ENCODE data around the gene RBMX.
"Not testable (repeated sequence)": the region's sequence is repeated elsewhere in the genome, so short reads cannot be mapped to it uniquely, and the experiment has no call there.

Gene RBMX
- total RNA-seq = 408 to 629 reads per million in 2 experiments

DNA sequence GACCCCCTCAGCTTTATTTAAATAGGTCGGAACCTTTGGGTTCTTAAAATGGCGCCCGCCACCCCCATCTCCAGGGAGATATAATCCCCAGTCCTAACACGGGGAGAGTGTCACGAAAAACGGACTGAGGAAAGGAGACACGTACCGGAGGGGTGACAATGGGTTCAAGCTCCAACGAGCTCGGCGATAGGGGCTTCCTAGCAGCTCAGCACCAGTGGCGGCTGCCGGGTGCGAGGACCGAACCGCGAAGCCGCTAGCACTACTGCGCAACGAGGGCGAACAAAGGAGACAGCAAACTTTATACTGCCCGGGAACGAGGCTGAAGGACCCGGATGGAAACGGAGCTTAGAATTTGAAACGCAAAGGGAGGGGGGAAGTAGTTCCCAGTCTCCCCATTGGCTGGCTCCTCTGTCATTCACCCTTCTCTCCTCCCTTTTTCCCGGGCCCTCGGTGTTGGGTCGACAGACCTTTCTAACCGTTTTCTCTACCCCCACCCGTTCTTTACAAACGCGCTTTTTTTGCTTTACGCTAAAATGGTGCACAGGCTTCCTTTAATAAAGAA, at the start of gene RBMX:
RBMX (minus strand) TSS at position 274 of the 562 bp plus-strand sequence. CDS start 1,298 bp downstream, outside the sequence.
- peak; percentile 87 for DNase-seq (ENCODE audit: low read depth)

DNA sequence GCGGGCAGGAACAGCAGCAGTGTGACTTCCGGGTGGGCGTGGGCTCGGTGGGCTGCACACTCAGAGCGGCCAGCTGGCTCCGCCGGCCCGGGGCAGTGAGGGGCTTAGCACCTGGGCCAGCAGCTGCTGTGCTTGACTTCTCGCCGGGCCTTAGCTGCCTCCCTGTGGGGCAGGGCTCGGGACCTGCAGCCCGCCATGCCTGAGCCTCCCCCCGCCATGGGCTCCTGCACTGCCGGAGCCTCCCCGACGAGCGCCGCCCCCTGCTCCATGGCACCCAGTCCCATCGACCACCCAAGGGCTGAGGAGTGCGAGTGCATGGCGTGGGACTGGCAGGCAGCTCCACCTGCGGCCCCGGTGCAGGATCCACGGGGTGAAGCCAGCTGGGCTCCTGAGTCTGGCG, 40.9 kb upstream of the RBMX start:
- not testable (repeated sequence) for DNase-seq (ENCODE audit: low read depth)

DNA sequence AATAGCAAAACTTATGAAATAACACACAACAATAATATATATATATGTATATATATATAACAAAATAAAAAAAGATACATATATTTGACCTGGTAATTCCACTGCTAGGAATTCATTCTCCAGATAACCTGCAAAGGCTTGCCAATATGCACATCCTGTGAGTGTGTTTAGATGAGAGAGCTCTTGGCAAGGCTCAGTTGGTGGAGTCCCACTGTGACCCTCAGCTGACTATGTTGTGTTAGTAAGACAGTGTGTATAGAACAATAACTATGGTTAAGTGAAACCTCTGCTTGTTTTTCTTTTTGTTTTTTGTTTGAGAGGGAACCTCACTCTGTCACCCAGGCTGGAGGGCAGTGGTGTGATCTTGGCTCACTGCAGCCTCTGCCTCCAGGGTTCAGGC, 39.5 kb upstream of the RBMX start:
- DNase-seq (ENCODE audit: low read depth) = no peak

DNA sequence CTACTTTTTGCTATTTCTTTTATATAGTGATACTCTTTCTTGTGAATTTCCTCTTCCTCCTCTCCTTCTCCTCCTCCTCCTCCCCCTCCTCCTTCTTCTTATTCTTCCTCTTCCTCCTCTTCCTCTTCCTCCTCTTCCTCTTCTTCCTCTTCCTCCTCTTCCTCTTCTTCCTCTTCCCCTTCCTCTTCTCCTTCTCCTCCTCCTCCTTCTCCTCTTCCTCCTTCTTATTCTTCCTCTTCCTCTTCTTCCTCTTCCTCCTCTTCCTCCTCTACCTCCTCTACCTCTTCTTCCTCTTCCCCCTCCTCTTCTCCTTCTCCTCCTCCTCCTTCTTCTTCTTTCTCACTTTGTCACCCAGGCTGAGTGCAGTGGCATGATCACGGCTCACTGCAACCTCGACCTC, 36.3 kb upstream of the RBMX start:
- DNase-seq (ENCODE audit: low read depth) = no peak

DNA sequence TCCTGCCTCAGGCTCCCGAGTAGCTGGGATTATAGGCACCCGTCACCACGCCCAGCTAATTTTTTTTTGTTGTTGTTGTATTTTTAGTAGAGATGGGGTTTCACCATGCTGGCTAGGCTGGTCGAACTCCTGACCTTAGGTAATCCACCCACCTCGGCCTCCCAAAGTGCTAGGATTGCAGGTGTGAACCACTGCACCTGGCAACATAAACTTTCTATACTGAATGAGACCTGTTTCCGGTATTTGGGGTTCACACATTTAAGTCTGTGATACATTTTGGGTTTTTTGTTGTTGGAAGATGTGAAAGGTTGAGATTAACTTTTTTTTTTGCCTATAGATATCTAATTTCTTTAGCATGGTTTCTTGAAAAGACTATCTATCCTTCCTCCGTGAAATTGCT, 31.1 kb upstream of the RBMX start:
- not testable (repeated sequence) for DNase-seq (ENCODE audit: low read depth)

DNA sequence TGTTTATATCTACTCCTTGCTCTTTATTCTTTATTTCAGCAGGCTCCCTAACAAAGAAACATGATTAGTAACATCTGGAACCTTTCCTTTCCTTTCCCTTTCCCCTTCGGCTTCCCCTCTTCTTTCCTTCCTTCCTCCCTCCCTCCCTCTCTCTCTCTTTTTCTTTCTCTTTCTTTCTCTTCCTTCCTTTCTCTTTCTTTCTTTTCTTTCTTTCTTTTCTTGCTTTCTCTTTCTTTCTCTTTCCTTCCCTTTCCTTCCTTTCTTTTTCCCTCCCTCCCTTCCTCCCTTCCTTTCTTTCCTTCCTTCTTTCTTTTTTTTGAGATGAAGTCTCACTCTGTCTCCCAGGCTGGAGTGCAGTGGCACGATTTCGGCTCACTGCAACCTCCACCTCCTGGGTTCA, 30.7 kb upstream of the RBMX start:
- no peak for DNase-seq (ENCODE audit: low read depth)

DNA sequence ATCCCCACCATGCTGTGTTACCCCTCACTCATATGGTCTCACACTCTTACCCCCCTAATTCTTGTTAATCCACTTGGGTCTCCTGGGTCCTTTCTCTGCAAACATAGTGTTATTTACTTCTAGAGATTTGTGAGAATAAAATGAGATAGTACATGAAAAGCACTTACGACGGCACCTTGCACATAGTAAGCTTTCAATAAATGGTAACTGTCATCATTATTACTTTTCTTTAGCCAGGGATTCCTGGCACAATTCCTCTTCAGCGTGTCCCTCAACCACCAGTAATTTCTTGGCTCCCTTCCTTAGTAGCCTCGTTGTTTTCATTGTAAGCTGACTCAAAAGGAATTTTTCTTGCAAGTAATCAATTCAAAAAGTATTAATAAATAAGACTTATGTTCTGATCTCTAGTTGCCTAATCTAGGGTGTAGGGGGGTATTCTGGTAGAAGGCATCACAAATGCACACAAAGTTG, 30.1 kb upstream of the RBMX start:
- no peak for DNase-seq (ENCODE audit: low read depth)

DNA sequence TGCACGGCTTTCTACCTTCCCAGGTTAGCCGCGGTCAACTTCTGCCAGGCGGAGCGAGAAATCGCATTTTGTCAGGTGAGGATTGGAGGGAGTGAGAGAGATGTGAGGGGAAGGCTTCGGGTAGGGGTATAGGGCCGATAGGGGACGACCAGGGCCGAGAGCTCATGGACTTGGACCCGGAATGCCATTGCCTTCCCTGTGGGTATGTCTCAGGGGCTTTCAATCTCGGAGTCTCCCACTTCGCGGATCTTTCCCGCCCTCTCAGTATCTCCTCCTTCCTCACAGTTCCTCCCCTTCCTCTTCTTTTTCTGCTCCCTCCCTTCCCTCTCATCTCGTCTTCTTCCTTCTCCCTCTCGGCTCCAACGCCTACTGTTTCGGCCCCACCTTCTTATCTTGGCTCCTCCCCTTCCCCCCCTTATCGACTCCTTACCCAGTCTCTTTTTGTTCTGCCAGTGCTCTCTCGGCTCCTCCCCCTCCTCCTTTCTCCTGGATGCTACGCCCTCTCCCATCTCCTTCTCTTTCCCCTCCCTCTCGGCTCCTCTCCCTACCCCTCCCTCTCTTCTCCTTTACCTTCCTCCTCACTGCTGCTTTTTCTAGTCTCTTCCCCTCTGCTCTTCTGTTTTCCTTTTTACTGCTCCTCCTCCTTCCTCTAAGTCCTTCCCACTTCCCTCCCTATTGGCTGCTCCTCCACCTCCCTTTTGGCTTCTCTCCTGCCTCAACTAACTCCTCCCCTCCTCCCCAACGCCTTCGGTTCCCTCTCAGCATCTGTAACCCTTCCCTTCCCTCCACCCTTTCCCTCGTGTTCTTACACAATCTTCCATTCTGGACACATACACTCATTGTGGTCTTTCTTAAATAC, 29.4 kb upstream of the RBMX start:
- DNase-seq (ENCODE audit: low read depth) = peak; percentile 41

DNA sequence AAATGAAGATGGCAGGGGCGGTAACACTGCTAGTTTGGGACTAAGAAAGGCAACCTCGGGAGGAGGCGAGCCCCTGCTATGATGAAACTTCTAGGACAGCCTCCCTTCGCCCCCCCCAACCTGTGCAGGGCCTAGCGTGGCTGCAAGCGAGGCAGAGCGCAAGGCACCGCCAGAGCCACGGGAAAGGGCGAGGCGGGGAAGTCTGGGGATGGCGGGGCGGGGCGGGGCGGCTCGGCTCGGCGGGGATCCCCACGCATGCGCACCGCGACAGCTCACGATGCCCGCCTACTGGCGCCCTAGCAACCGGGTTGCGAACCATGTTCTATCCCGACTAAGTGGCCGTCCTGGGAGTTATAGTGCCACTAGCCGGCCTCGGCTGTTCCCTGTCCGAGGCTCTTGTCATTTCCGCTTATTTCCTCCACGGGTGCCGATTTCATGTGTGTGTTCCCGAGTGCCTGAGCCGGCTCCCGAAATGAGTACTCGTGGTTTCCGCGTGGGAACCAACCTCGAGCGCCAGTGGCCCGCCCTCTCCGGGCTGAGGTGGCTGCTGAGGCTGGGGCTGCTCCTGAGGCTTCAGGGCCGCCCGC, 28.7 kb upstream of the RBMX start:
- DNase-seq (ENCODE audit: low read depth) = peak; percentile 67

DNA sequence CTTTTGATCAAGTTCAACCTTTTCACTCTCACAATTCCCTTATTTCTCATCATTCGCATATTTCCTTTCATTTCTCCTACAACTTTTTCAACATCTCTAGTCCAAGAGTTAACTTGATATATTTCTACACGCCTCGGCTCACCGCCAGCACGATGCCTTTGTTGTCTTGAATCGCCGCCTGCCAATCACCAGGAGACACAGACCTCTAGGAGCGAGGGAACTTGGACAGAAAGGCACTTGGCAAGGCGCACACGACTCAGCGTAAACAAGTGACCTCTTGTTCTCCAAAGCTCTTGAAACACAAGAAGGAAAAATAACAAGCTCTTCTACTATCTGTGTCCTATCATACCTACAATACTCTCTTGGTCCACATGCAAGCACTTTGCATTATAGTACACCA, 27.1 kb upstream of the RBMX start:
- no peak for DNase-seq (ENCODE audit: low read depth)

DNA sequence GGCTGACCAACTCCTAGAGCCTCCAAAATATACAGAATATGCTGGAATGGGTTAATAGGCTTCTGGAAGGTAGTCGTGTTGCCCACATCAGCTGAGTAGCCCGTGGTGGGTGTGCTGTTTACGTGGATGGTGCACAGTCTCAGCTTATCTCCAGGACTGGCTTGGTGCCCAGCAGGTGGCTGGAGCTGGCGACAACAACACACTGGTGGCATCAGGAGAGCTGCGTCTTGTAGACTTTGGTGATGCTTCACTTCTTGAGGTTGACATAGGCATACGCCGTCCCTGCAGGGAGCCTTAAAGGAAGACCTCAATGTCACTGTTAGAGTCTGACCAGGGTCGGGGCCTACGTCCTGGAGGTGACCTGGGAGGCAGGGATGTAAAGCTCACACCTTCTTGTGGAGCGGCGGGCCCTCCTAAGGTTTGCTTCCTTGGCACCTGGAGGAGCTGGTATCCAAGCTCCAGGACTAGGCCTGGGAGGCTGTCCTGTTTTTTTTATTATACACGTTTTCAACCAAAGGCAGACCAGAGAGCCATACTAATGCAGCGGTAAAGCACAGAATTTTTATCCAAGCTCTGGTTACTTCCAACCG, 26.5 kb upstream of the RBMX start:
- DNase-seq (ENCODE audit: low read depth) = no peak

DNA sequence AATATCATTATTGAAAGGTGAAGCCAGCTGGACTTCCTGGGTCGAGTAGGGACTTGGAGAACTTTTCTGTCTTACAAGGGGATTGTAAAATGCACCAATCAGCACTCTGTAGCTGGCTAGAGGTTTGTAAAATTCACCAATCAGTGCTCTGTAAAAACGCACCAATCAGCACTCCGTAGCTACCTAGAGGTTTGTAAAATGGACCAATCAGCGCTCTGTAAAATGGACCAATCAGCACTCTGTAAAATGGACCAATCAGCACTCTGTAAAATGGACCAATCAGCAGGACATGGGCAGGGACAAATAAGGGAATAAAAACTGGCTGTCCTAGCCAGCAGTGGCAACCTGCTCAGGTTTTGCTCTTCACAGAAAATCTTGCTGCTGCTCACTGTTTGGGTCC, 23.5 kb upstream of the RBMX start:
- DNase-seq (ENCODE audit: low read depth) = not testable (repeated sequence)

DNA sequence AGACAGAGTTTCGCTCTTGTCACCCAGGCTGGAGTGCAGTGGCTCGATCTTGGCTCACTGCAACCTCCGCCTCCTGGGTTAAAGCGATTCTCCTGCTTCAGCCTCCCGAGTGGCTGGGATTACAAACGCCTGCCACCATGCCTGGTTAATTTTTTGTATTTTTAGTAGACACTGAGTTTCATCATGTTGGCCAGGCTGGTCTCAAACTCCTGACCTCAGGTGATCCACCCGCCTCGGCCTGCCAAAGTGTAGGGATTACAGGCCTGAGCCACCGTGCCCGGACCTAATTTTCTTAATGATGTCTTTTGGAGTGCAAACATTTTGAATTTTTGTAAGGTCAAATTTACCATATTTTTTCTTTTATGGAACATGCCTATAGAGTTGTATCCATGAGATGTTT, 19.5 kb upstream of the RBMX start:
- DNase-seq (ENCODE audit: low read depth) = not testable (repeated sequence)

DNA sequence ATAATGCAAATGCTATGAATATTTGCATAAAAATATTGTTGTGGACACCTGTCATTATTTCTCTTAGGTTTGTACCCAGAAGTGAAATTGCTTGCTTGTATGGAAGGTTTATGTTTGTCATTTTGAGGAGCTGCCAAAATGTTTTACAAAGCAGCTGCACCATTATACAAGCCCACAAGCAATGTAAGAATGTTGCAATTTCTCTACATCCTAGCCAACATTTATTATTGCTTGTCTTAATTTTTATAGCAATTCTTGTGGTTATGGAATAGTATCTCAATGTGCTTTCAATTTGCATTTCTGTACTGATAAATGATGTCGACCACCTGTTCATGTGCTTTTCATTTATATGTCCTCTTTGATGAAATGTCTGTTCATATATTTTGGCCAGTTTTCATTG, 18.7 kb upstream of the RBMX start:
- DNase-seq (ENCODE audit: low read depth) = no peak

DNA sequence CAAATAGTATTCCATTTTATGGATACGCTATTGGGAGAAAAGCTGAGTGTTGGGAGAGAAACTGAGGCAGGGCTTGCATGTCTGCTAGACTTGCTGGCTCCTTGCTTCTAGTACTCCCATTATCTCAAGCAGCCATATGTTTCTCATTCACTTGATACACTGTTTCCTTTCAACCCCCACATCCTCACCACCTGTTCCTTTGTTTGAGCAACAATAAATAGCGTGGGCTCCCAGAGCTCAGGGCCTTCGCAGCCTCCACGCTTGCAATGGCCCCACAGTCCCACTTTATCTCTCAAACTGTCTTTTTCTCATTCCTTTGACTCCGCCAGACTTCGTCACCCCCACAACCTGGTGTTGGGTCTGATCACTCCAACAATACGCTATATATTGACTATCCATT, 18.2 kb upstream of the RBMX start:
- DNase-seq (ENCODE audit: low read depth) = not testable (repeated sequence)

DNA sequence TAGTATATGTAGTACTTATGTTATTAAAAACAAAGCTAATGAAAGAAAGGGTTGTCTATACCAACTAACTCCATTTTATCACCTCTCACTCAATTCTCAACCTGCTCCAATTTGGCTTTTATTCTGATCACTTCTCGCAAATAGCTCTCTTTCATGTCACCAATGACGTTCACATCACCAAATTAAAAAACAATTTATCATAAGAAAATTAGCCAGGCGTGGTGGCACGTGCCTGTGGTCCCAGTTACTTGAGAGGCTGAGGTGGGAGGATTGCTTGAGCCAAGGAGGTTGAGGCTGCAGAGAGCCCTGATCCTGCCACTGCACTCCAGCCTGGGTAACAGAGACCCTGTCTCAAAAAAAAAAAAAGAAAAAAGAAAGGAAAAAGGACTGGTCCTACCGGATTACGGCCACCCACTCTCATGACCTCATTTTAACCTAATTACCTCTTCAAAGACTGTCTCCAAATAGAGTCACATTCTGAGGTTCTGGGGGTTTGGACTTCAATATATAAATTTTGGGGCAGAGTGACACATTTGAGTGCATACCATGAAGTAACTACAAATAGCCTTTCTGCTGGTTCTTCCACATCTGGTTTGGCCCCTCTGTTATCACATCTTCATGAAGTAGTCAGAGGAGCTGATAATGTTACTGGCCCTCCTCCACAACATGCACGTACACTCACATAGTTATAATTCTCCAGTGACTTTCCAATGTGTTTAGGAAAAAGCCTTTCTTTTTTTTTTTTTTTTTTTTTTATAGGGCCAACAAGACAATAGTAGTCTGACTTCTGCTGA, 15.8 kb upstream of the RBMX start:
- no peak for DNase-seq (ENCODE audit: low read depth)

DNA sequence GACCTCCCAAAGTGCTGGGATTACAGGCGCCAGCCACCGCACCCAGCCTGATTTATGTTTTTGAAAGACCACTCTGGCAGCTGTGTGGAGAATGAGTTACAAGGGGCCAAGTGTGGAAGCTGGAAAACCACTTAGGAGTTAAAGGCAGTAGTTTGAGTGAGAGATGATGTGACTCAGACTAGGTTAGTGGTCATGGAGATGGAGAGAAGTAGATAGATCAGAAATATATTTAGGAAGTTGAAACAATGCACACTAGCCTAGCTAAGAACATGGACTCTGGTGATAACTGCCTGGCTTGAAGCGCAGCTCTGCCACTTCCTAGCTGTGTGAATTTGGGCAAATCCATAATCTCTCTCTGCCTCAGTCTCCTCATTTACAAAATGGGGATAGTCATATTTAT, 11.9 kb upstream of the RBMX start:
- DNase-seq (ENCODE audit: low read depth) = no peak

DNA sequence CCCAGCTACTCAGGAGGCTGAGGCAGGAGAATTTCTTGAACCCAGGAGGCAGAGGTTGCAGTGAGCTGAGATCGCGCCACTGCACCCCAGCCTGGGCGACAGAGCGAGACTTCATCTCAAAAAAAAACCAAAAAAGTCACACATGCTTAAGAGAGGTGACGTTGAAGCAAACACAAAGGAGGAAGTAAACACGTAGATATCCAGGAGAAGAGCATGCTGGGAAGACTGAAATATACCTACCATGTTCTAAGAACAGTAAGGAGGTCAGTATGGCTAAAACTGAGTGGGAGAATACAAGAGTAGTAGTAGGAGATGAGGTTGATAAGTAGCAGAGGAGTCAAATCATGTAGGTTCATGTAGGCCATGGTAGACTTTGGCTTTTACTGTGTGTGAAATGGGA, 10.1 kb upstream of the RBMX start:
- not testable (repeated sequence) for DNase-seq (ENCODE audit: low read depth)

DNA sequence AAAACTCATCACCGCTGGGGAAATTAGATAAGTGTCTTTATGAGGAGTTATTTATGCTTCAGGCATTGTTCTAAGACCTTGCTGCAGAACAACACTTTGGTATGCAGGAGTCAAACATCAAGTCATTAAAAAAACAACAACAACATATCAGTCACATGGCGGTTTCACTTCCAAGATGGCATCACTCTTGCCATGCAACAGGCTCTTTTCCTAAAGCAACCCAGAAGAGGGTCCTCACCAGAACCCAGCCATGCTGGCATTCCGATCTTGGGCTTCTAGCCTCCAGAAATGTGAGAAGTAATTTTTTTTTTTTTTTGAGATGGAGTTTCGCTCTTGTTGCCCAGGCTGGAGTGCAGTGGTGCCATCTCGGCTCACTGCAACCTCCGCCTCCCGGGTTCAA, 8.7 kb upstream of the RBMX start:
- no peak for DNase-seq (ENCODE audit: low read depth)

DNA sequence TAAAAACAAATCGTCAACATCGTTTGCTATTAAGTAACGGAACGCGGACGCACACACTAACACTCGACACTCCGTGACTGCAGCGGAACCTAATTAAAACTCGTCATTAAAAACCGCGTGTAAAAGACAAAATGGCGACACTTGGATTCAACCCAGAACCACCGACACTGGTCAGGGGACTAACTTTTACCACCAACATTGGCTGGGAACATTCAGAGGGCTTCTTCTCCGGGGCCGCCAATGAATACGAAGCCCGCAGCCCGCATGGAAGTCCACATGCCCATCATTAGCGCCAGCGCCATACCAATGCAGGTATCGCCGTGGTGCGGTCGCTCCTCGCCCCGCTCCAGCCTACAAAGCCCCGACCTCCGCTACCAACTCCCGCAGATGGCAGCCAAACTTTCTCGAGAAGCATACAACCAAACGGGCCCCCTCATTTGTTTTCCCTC, 498 bp downstream of the RBMX start:
- peak; percentile 6 for DNase-seq (ENCODE audit: low read depth)

DNA sequence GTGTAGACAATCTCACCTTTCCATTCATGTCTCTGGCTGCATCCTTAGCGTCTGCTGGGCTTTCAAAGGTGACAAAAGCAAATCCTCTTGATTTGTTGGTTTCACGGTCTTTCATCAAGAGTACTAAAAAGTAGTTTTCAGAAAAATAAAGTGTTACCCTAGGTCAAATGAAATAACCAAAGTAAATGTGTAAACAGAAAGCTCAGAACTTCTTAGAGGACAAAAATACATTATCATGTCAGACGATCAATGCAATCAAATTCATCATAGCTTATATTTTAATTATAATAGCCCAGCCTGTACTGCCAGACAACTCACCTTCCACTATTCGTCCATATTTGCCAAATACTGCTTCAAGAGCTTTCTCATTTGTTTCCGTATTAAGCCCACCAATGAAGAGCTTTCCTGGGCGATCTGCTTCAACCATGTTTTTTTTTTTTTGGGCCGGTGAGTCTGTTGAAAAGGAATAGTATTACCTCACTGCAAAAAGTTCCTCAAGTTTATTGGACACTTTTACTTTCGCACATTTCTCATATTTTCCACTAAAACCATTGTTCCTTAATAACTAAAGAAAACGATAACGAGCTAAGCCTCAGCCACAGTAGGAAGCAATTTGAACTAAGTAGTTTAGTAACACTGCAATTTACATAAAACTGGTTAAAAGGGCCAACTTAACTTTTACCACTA, 1.4 kb downstream of the RBMX start:
- no peak for DNase-seq (ENCODE audit: low read depth)

All from T follicular helper cell (primary cell).